ENCODE results near the gene GIPC1.
A peak's percentile ranks its signal among the peaks of the same experiment; 100 is the strongest.
"Not testable (repeated sequence)": the region's sequence is repeated elsewhere in the genome, so short reads cannot be mapped to it uniquely, and the experiment has no call there.

GIPC1 gene, protein sequence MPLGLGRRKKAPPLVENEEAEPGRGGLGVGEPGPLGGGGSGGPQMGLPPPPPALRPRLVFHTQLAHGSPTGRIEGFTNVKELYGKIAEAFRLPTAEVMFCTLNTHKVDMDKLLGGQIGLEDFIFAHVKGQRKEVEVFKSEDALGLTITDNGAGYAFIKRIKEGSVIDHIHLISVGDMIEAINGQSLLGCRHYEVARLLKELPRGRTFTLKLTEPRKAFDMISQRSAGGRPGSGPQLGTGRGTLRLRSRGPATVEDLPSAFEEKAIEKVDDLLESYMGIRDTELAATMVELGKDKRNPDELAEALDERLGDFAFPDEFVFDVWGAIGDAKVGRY

GRCh38 chr19:14496029-14496833 lies at the start of gene GIPC1:
Gene GIPC1, minus strand, starts transcription at chr19:14496127. Its CDS starts 13,151 bp downstream, at chr19:14482976.
- DNase-seq (ENCODE audit: low spot score): peak; percentile 97

- no peak for DNase-seq (ENCODE audit: low spot score)
These were observed 49.8 kb upstream of the GIPC1 start for GRCh38 chr19:14545716-14546082.

DNA sequence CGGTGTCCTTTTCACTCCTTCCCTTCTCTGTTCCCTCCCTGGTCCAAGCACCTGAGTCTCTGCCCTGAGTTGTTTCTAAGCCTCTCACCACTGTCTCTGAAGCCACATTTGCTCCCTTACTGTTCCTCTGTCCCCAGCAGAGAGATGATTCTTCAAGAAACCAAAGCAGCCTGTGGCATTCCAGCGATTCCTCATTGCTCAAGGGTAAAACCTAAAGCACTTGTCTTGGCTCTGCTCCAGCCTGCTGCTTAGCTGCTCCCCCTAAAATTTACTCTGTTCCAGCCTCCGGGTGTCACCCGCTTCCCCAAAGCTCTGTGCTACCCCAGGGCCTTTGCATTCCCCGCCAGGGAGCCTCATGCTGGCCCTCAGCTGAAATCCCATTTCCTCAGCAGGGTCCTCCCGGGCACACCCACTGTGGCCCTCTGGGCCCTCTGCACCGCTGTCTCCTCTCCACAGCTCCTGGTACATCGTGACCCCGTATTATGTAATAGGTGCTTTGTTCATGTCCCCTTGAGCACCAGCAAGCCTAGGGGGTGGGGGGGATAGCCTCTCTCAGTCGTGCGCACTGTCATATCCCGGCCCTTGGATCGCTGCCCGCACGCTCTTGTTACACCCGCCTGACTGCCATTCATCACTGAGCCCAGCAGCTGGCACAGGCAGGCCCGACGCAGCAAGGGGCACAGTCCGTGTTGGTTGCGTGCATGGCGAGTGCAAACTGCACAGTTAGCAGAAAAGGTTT lies 49.2 kb upstream of the GIPC1 start:
- DNase-seq (ENCODE audit: low spot score): no peak

GRCh38 chr19:14544047-14544446 lies 48.1 kb upstream of the GIPC1 start:
- DNase-seq (ENCODE audit: low spot score): no peak

GRCh38 chr19:14542711-14543328 lies 46.9 kb upstream of the GIPC1 start:
- DNase-seq (ENCODE audit: low spot score): no peak

GRCh38 chr19:14541979-14542378 lies 46.1 kb upstream of the GIPC1 start:
- not testable (repeated sequence) for DNase-seq (ENCODE audit: low spot score)

DNA sequence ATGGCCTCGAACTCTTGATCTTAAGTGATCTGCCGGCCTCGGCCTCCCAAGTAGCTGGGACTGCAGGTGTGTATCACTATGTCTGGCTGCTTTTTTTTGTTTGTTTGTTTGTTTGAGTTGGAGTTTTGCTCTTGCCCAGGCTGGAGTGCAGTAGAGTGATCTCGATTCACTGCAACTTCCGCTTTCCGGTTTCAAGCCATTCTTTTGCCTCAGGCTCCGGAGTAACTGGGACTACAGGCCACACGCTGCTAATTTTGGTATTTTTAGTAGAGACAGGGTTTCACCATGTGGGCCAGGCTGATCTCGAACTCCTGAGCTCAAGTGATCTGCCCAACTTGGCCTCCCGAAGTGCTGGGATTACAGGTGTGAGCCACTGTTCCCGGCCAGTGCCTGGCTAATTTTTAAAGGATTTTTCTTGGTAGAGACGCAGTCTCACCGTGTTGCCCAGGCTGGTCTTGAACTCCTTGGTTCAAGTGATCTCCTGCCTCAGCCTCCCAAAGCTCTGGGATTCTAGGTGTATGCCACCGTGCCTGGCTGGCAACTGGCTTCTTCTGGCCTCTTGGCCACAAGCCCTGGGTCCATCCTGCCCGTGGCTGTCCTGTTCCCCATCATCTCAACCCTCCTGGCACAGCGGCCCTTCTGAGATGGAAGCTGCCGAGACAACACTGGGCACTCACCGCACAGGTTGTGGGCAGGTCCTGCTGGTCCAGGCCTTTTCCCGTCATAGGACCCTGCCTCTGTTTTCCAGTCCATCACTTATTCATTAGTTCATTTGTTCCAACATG lies 45.0 kb upstream of the GIPC1 start:
- no peak for DNase-seq (ENCODE audit: low spot score)

DNA sequence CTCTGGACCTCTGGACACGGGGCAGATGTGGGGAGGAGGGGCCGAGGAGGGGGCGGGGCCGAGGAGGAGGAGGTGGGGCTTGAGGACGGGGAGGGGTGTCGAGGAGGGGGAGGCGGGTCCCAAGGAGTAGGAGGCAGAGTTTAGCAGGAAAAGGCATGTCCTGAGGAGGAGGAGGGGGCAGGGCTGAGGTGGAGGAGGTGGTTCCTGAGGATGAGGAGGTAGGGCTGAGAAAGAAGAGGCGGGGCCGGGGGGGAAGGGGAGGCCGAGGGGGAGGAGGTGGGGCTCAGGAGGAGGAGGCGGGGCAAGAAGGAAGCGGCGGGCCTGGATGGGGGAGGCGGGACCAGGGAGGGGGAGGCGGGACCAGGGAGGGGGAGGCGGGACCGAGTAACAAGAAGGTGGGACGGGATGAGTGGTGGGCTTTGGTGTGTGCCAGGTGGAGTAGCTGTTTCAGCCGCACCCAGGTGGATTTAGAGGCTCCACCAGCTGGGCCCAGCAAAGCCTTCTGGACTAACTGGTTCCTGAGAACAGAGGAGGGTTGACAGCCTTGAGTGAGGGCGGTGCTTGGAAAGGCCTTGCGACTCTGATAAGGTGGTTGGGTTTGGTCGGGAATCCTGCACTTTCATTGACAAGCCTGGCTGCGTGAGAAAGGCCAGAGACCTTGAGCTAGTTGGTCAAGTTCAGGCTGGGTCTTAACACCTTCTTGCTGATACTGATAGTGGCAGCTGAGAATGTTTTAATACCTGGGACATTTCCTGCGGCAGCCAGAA lies 41.2 kb upstream of the GIPC1 start:
- no peak for DNase-seq (ENCODE audit: low spot score)

GRCh38 chr19:14533450-14533849 lies 37.5 kb upstream of the GIPC1 start:
- no peak for DNase-seq (ENCODE audit: low spot score)

- no peak for DNase-seq (ENCODE audit: low spot score)
These were observed 34.6 kb upstream of the GIPC1 start for GRCh38 chr19:14530506-14530905.

GRCh38 chr19:14530005-14530348 lies 34.0 kb upstream of the GIPC1 start:
- DNase-seq (ENCODE audit: low spot score): no peak

GRCh38 chr19:14529254-14530004 lies 33.5 kb upstream of the GIPC1 start, which contains the start of gene TECR:
Gene TECR, plus strand, starts transcription at chr19:14529594. Its CDS starts 103 bp downstream, at chr19:14529697.
- DNase-seq (ENCODE audit: low spot score): peak; percentile 99

GRCh38 chr19:14528419-14529253 lies 32.7 kb upstream of the GIPC1 start:
- DNase-seq (ENCODE audit: low spot score): no peak

DNA sequence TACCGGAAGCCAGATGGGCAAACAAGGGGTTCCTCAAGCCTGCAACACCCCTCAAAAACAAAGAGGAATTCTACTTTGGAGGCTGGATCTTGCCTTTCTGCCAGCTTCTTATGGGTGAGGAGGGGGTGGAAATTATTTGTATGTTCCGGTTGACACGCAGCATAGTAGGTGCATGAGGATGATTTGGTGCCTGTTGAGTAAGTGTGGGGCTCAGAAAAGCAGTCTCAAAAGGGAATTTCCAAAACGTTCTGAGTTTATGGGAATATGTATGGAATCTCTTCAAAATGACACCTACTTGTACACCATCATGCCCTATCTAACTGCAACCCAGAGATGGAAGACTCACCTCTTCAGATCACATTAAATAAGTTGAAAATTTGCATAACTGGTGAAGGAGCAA lies 30.5 kb upstream of the GIPC1 start:
- DNase-seq (ENCODE audit: low spot score): no peak

GRCh38 chr19:14525729-14526128 lies 29.8 kb upstream of the GIPC1 start:
- no peak for DNase-seq (ENCODE audit: low spot score)

DNA sequence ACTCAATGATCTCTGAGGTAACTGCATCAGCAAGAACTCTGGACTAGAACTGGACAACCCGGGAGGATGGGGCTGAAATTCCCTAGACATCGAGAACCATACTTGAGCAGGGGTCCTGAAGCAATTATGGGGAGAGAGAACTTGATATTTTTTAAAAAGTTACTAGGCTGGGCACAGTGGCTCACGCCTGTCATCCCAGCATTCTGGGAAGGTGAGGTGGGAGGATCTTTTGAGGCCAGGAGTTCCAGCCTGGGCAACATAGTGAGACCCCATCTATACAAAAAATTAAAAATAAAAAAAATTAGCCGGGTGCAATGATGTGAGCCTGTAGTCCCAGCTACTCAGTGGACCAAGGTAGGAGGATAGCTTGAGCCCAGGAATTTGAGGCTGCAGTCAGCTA lies 24.6 kb upstream of the GIPC1 start:
- DNase-seq (ENCODE audit: low spot score): no peak

GRCh38 chr19:14519860-14520407 lies 24.0 kb upstream of the GIPC1 start:
- no peak for DNase-seq (ENCODE audit: low spot score)

- no peak for DNase-seq (ENCODE audit: low spot score)
These were observed 23.4 kb upstream of the GIPC1 start for GRCh38 chr19:14519245-14519859.
